HEK293T (cell line): ENCODE data around the gene PLXND1.
"Not testable (repeated sequence)": the region's sequence is repeated elsewhere in the genome, so short reads cannot be mapped to it uniquely, and the experiment has no call there.

Source experiments
- CTCF ChIA-PET: fragments of 350-600 bp; formaldehyde crosslinking; extraction: SDS; loops from one replicate; lab custom pipeline; 2021; ENCODE audit warnings: antibody characterized with exemption, inconsistent platforms; lab: Yijun Ruan, JAX
- POLR2A ChIA-PET: fragments of 350-600 bp; formaldehyde crosslinking; extraction: SDS; loops from one replicate; lab custom pipeline; 2020; ENCODE audit warnings: antibody characterized with exemption, inconsistent platforms; lab: Yijun Ruan, JAX
- DNase-seq: peaks from one replicate; pipeline ENCODE4 v3.0.0; 2012; ENCODE audit warnings: mixed read lengths; ENCODE audit errors: extremely low spot score
- ARNT ChIP-seq: fragments of 450-650 bp; IDR thresholded peaks from 2 replicates; pipeline ENCODE4 v1.6.1; 2017; ENCODE audit warnings: mild to moderate bottlenecking
- BHLHE40 ChIP-seq: fragments of 450-650 bp; IDR thresholded peaks from 2 replicates; pipeline ENCODE4 v1.6.1; 2016; ENCODE audit warnings: mild to moderate bottlenecking, moderate library complexity, borderline replicate concordance
- CTBP1 ChIP-seq: fragments of 450-650 bp; IDR thresholded peaks from 2 replicates; pipeline ENCODE4 v1.6.1; 2016; ENCODE audit warnings: borderline replicate concordance
- ELF4 ChIP-seq: fragments of 450-650 bp; IDR thresholded peaks from 2 replicates; pipeline ENCODE4 v1.6.1; 2017; ENCODE audit warnings: antibody characterized with exemption
- FOXA1 ChIP-seq: fragments of 450-650 bp; IDR thresholded peaks from 2 replicates; pipeline ENCODE4 v1.6.1; 2016; ENCODE audit warnings: mild to moderate bottlenecking
- FOXK2 ChIP-seq: fragments of 450-650 bp; IDR thresholded peaks from 2 replicates; pipeline ENCODE4 v1.6.1; 2016; ENCODE audit warnings: mild to moderate bottlenecking
- FOXM1 ChIP-seq: fragments of 450-650 bp; IDR thresholded peaks from 2 replicates; pipeline ENCODE4 v1.6.1; 2017; ENCODE audit warnings: mild to moderate bottlenecking, borderline replicate concordance
- HDGF ChIP-seq: fragments of 450-650 bp; IDR thresholded peaks from 2 replicates; pipeline ENCODE4 v1.6.1; 2017; ENCODE audit warnings: antibody characterized with exemption, borderline replicate concordance
- L3MBTL2 ChIP-seq: fragments of 450-650 bp; conservative IDR thresholded peaks from 2 replicates; pipeline ENCODE4 v1.6.1; 2016; ENCODE audit warnings: mild to moderate bottlenecking
- LEF1 ChIP-seq: fragments of 450-650 bp; IDR thresholded peaks from 2 replicates; pipeline ENCODE4 v1.6.1; 2017; ENCODE audit warnings: mild to moderate bottlenecking, borderline replicate concordance
- NFRKB ChIP-seq: fragments of 450-650 bp; IDR thresholded peaks from 2 replicates; pipeline ENCODE4 v1.6.1; 2016; ENCODE audit warnings: mild to moderate bottlenecking, moderate library complexity
- PKNOX1 ChIP-seq: fragments of 450-650 bp; IDR thresholded peaks from 2 replicates; pipeline ENCODE4 v1.6.1; 2016
- SP1 ChIP-seq: fragments of 450-650 bp; IDR thresholded peaks from 2 replicates; pipeline ENCODE4 v1.6.1; 2017
- SUZ12 ChIP-seq: fragments of 450-650 bp; IDR thresholded peaks from 2 replicates; pipeline ENCODE4 v1.6.1; 2016; ENCODE audit warnings: mild to moderate bottlenecking
- TARDBP ChIP-seq: fragments of 450-650 bp; IDR thresholded peaks from 2 replicates; pipeline ENCODE4 v1.6.1; 2016
- ZNF384 ChIP-seq: fragments of 450-650 bp; IDR thresholded peaks from 2 replicates; pipeline ENCODE4 v1.6.1; 2016

Gene PLXND1

GRCh38 chr3:129518581-129518980, 87.9 kb downstream of the PLXND1 start:
- no peak for DNase-seq
- ChIA-PET POLR2A (interaction anchor here (0.8 kb wide), 1 partner anchor 10 kb away, joined by 3 read pairs; no protein-coding TSS in a partner anchor), CTCF (no interaction called here)
- no peak for TF ChIP-seq BHLHE40
- no peak for TF ChIP-seq LEF1
- TF ChIP-seq TARDBP = no peak
- TF ChIP-seq NFRKB = no peak
- no peak for TF ChIP-seq FOXK2
- no peak for TF ChIP-seq ARNT
- no peak for TF ChIP-seq CTBP1
- TF ChIP-seq SP1 = no peak
- no peak for TF ChIP-seq SUZ12
- no peak for TF ChIP-seq L3MBTL2
- TF ChIP-seq HDGF = no peak
- TF ChIP-seq FOXA1 = no peak
- no peak for TF ChIP-seq PKNOX1
- TF ChIP-seq FOXM1 = no peak
- TF ChIP-seq ELF4 = no peak
- TF ChIP-seq ZNF384 = no peak

GRCh38 chr3:129518038-129518561, 88.4 kb downstream of the PLXND1 start:
- TF ChIP-seq FOXM1 (no peak), ELF4 (no peak), CTBP1 (no peak), BHLHE40 (no peak), FOXA1 (no peak), SUZ12 (no peak), HDGF (no peak), FOXK2 (no peak), TARDBP (no peak), ZNF384 (no peak)
- POLR2A ChIA-PET = interaction anchor here (0.8 kb wide), 1 partner anchor 9 kb away, joined by 3 read pairs; no protein-coding TSS in a partner anchor
- DNase-seq = no peak
- CTCF ChIA-PET = no interaction called here

GRCh38 chr3:129517516-129517915, 89.0 kb downstream of the PLXND1 start:
- POLR2A ChIA-PET = no interaction called here
- no peak for TF ChIP-seq LEF1
- TF ChIP-seq L3MBTL2 = no peak
- CTCF ChIA-PET = interaction anchor here (0.6 kb wide), 1 partner anchor 72 kb away, joined by 4 read pairs; no protein-coding TSS in a partner anchor
- no peak for DNase-seq

- CTCF ChIA-PET, POLR2A ChIA-PET, DNase-seq: not testable (repeated sequence)
These were observed 90.5 kb downstream of the PLXND1 start for GRCh38 chr3:129515821-129516432.

GRCh38 chr3:129515108-129515820, 91.2 kb downstream of the PLXND1 start:
- CTCF ChIA-PET, POLR2A ChIA-PET, DNase-seq: not testable (repeated sequence)

- POLR2A ChIA-PET = no interaction called here
- CTCF ChIA-PET = no interaction called here
- DNase-seq = no peak
- TF ChIP-seq ZNF384 = no peak
- TF ChIP-seq CTBP1 = no peak
- no peak for TF ChIP-seq TARDBP
These were observed 91.9 kb downstream of the PLXND1 start for GRCh38 chr3:129514563-129514962.

- TF ChIP-seq BHLHE40 (no peak), LEF1 (no peak), SP1 (no peak)
- DNase-seq = no peak
- ChIA-PET POLR2A (no interaction called here), CTCF (no interaction called here)
These were observed 92.4 kb downstream of the PLXND1 start for GRCh38 chr3:129514110-129514509.

GRCh38 chr3:129513705-129514104, 92.8 kb downstream of the PLXND1 start:
- no peak for TF ChIP-seq SP1
- no peak for TF ChIP-seq HDGF
- no peak for TF ChIP-seq FOXA1
- CTCF ChIA-PET = no interaction called here
- POLR2A ChIA-PET = no interaction called here
- no peak for DNase-seq
